GM12864 (cell line): ENCODE results near the gene PTPRT.
"Not testable (repeated sequence)": the region's sequence is repeated elsewhere in the genome, so short reads cannot be mapped to it uniquely, and the experiment has no call there.

Source experiments
- DNase-seq: peaks from one replicate; pipeline ENCODE4 v3.0.0-alpha.2; 2011; ENCODE audit warnings: low read depth
- H3K4me3 ChIP-seq: 2 replicates; pipeline ENCODE4 v1.5.1; 2011; ENCODE audit warnings: mild to moderate bottlenecking, low read depth, low read length, control low read depth
- TF ChIP-seq, protein P1 (sequence below): IDR thresholded peaks from 2 replicates; pipeline ENCODE4 v1.5.1; 2011; ENCODE audit warnings: low read depth, mild to moderate bottlenecking, moderate library complexity, low read length, control low read depth, inconsistent platforms; ENCODE audit errors: missing control alignments

Gene PTPRT

DNA sequence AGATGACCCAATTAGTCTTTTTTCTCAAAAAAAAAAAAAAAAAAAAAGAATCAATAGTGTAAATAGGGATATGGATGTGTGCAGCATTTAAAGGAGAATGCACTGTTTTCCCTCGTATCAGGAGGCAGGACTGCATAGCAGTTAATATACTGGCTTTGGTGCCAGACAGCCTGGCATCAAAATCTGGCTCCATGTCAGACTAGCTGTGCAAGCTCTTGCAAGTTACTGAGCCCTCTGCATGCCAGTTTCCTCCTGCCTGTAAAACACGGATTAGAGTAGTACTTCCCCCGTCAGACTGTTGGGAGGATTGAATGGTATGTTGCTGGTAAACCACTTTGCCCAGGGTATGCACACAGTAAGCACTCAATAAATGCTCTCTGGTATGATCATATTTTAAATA lies 977.3 kb downstream of the PTPRT start:
- TF ChIP-seq, protein P1, sequence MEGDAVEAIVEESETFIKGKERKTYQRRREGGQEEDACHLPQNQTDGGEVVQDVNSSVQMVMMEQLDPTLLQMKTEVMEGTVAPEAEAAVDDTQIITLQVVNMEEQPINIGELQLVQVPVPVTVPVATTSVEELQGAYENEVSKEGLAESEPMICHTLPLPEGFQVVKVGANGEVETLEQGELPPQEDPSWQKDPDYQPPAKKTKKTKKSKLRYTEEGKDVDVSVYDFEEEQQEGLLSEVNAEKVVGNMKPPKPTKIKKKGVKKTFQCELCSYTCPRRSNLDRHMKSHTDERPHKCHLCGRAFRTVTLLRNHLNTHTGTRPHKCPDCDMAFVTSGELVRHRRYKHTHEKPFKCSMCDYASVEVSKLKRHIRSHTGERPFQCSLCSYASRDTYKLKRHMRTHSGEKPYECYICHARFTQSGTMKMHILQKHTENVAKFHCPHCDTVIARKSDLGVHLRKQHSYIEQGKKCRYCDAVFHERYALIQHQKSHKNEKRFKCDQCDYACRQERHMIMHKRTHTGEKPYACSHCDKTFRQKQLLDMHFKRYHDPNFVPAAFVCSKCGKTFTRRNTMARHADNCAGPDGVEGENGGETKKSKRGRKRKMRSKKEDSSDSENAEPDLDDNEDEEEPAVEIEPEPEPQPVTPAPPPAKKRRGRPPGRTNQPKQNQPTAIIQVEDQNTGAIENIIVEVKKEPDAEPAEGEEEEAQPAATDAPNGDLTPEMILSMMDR = no peak
- no peak overlapping the region for H3K4me3 ChIP-seq
- DNase-seq = no peak

DNA sequence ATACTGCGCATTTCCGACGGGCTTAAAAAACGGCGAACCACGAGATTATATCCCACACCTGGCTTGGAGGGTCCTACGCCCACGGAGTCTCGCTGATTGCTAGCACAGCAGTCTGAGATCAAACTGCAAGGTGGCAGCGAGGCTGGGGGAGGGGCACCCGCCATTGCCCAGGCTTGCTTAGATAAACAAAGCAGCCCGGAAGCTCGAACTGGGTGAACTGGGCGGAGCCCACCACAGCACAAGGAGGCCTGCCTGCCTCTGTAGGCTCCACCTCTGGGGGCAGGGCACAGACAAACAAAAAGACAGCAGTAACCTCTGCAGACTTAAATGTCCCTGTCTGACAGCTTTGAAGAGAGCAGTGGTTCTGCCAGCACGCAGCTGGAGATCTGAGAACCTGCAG lies 983.1 kb downstream of the PTPRT start:
- DNase-seq, H3K4me3 ChIP-seq: not testable (repeated sequence)

DNA sequence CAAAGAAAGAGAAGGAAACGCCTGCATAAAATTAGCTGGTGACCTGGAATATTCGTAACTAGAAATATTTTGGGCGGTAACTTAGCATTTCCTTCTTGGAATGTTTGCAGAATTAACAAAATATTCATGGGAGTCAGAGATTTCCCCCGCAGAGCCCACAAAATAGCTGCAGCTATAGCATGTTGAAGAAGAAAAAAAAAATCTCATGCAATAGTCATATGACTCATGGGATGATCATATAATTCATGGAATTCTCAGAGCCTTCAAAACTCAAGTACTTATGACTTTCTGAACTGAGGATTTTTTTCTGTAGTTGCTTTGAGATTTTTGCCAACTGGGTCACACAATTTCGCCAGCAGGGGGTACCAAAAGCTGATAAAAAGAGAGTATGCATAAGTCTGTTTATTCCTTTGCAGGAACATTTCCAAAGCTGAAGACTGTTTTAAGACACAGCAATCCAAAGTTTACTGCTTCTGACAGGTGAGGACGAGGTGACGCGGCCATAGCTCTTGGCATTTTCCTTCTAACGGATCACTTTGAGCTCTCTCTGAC lies 985.5 kb downstream of the PTPRT start:
- TF ChIP-seq, protein P1 = no peak
- no peak overlapping the region for H3K4me3 ChIP-seq
- no peak for DNase-seq

DNA sequence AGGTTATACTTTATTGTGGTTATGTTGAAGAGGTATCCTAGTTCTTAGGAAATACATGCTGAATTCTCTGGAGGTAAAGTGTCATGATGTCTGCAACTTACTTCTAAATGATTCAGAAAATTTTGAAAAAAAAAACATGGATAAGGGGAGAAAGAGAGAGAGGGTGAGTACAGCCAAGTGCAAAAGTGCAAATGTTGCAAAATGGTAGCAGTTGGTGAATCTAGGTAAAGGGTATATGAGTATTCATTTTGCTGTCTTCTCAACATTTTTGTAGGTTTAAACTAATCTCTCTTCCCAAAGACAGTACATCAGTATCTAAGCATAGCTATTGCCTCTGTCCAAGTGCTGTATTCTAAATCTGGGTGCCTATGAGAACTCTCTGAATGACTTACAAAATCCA lies 992.1 kb downstream of the PTPRT start:
- no peak overlapping the region for H3K4me3 ChIP-seq
- no peak for DNase-seq
- TF ChIP-seq, protein P1 = no peak

DNA sequence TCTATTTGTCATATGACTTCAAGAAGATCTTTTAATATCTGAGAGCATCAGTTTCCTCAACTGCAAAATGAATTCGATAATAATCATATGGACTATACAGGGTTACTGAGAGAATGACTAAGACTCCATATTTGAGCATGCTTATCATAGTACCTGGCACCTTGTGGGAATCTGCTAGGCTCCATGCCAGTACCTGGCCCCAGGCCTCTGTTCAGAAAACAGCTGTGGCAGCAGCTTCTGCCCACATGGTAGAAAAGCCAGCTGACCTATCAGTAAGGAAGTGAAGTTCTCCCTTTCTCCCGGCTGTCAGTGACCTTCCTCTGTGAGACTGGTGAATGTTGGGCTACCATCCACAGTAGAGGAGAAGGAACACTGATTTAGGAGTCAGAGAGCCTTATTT lies 996.6 kb downstream of the PTPRT start:
- no peak for DNase-seq
- H3K4me3 ChIP-seq = no peak overlapping the region
- TF ChIP-seq, protein P1 = no peak

DNA sequence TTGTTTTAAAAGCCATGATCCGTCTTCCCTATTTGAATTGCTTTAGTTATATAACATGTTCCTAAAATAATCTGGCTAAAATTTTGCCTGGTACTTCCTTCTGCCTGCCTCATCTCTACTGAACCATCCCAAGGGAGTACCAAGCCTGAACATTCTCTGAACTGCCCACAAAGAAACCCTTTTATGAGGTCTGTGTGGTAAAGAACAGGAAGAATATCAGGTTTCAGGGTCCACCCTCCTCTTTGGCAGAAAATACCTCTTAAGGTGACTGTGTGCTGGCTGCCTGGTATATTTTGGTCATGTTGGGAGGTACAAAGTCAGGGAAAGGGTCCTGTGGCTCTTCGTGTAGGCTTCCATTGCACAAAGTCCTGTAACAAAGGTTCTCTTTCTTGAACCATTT lies 997.4 kb downstream of the PTPRT start:
- no peak for DNase-seq
- H3K4me3 ChIP-seq = no peak overlapping the region
- TF ChIP-seq, protein P1 = no peak

DNA sequence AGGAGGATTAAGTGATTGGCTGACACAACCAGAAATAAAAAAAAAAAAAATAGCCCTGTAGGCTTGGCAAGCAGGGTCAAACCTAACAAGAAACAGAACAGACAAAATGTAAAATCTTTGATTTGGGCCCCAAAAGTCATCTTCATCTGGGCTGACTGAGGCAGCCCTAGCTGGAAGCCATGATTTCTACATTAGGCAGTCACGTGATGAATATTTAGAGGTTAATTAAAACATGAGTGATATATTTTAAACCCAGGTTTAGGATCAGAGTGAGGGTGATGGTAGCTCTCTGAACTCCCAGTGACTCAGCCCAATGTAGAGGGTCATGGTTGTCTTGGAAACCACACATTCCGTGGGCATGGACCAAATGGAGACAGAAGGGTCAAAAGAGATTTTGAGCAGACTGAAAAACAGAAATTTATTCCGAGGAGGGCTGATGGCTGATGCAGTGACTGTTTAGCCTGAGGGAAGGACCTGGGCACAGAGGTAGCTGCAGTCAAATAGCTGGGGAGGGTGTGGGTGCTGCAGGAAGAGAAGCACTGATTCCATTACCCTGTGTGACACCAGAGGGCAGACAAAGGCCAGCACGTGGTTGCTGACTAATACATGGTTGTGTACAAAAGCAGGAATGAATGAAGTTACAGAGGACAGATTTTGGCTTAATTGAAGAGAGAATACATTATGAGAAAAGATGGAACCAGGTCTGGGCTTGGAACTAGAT lies 998.4 kb downstream of the PTPRT start:
- DNase-seq = no peak
- no peak overlapping the region for H3K4me3 ChIP-seq
- TF ChIP-seq, protein P1 = peak; percentile 31
